PC-3 (cell line): ENCODE measurements around the gene XIRP2.

Source experiments
- CTCF ChIP-seq: fragments of 300-600 bp; sonication (generic); conservative IDR thresholded peaks from 2 replicates; pipeline ENCODE4 v1.5.1; 2017; ENCODE audit warnings: antibody characterized with exemption, low read depth, mild to moderate bottlenecking, low read length
- EZH2 ChIP-seq: fragments of 300-600 bp; sonication (generic); IDR thresholded peaks from one replicate; pipeline ENCODE4 v1.6.1; 2017; ENCODE audit warnings: antibody characterized with exemption, mild to moderate bottlenecking, low read length; ENCODE audit not compliant: unreplicated experiment
- EZH2phosphoT487 ChIP-seq: fragments of 300-600 bp; sonication (generic); IDR thresholded peaks from 2 replicates; pipeline ENCODE4 v1.6.1; 2018; ENCODE audit warnings: mild to moderate bottlenecking, antibody characterized with exemption, low read length, borderline replicate concordance

DNA sequence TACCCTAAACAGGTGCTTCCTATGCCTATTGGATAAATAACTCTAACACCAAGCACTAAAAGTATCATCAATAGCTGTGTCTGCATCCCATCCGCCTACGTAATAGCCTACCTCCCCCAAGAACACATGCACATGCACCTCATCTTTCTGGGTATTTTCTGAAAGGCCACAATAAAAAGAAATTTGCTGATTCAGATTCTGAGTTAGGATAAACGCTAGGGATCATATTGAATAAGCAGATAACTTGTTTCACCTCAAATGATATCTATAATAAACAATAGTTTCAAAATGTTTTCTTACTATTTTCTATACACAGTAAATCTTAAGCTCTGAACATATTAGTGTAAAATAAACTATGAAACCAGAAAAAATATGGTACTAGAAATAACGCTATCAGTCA lies 112.9 kb downstream of the XIRP2 start:
- TF ChIP-seq EZH2phosphoT487 (no peak), CTCF (no peak), EZH2 (no peak)
